HG03442 (cell line): ENCODE data around the gene PLXNB2.

Experiments used
- ATAC-seq: cut with Tn5 transposase; IDR thresholded peaks from one replicate; pipeline ENCODE4 v1.9.1; 2021; ENCODE audit warnings: mild to moderate bottlenecking, moderate library complexity; ENCODE audit not compliant: unreplicated experiment

PLXNB2 gene

DNA sequence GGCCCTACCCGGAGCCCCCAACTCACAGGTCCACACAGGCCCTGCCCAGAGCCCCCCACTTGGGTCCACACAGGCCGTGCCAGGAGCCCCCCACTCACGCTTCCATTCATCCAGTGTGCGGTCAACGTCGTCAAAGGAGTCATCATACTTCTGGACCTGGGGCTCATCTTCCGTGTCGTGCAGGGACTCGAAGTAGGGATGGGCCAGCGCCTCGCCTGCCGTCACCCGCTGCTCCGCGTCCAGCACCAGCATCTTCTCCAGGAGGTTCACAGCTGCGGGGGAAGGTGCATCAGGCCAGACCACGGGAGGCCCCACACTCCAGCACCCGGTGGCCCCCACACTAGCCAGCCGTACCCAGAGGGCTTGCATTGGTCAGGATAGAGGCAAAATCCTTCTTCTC lies 52.3 kb downstream of the PLXNB2 start:
- ATAC-seq, result no peak

DNA sequence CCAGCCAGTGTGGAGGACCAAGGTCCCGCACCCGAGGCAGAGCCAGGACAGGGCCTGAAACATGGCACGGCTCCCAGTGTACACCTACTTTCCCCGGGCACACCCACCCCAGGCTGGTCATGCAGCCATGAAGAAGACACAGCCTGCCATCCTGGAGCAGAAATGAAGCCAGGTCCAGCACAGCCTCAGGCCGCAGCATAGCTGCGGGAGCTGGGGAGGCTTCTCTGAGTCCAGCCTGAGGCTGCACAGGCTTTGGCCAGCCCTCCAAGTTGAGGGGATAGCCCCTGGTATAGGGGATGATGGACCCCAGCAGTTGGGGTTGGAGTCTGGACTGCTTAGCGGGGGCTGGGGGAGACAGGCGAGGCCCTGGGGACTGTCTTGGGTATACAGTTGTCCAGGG lies 53.5 kb downstream of the PLXNB2 start:
- ATAC-seq, result no peak

DNA sequence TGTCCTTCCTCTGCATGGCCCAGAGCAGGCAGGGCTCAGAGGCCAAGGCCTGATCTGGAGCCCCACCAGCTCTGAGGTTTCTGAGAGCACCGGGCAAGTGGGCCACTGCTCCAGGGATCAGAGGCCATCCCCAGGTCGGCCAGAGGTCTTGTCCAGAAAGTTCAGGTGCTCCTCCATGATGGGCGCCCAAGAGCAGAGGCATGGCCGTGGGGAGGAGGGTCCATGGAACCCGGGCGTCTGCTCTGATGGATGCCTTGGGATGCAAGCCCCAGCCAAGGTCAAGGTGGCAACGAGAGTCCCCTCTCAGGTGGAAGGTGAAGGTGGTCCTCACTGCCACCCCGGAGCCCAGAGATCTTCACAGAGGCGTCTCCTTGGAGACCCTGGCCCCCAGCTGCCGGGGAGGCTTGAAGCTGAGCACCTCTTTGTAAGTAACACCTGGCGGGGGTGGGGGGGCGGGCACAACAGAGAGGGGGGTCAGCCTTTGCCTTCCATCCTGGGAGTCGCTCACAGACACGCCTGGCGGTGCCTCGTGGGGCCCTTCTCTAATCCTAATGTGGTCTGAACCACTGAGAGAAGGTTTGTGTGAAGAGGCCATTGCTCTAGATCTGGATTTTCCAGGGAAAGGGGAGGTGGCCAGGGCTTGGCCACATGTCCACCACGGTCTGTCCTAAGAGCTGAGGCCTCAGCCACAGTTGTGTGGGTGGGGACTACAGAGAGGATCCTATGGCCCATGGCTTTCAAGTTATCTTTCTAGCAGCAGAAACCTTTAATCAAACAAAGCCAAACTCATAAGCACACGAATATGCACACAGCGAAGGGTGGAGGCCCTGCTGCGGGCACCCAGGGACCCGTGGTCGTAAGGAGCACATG lies 54.2 kb downstream of the PLXNB2 start:
- ATAC-seq, result no peak

- no peak for ATAC-seq
These were observed 55.1 kb downstream of the PLXNB2 start for GRCh38 chr22:50252082-50253045.

- no peak for ATAC-seq
These were observed 55.9 kb downstream of the PLXNB2 start for GRCh38 chr22:50251477-50252081.

GRCh38 chr22:50250555-50251476 lies 56.6 kb downstream of the PLXNB2 start, which contains the start of gene HDAC10:
Gene HDAC10 (minus strand): TSS chr22:50251265. CDS start chr22:50251032, 233 bp downstream.
- ATAC-seq, result peak; percentile 51

- ATAC-seq, result no peak
These were observed 57.2 kb downstream of the PLXNB2 start for GRCh38 chr22:50250249-50250554.

DNA sequence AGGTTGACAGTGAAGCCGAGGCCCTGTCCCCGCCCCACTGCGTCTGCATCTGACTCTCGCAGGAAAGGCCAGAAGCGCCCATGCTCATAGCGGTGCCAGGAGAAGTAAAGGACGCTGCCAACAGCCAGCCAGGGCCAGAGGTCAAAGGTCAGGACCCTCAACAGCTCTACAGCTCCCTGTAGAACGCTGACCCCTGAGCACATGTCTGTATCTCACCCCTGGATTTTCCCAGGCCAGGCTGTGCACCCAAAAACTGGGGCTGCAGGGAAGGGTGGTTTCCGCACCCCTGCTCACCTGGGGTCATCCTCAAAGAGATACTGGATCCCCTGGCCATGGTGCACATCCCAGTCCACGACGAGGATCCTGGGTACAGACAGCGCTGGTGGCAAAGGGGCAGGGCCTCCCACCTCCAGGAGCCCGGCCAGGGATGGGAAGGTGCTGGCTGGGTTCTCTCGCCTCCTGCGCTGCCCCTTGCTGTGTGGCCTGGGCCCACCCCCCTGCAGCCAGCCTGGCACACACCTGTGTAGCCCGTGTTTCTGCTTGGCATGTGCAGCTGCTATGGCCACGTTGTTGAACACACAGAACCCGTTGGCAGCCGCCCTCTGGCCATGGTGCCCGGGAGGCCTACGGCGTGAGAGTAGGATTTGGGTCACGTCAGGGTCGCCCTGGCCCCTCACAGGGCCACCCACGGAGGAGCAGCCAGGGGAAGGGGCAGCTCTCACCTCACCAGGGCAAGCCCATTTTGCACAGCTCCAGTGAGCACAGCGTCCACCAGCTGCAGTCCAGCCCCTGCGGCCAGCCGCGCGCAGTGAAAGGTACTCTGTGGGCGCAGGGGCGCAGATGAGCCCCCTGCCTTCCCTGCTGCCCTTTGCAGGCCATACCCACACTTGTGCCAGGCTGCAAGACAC lies 57.9 kb downstream of the PLXNB2 start:
- ATAC-seq, result no peak

DNA sequence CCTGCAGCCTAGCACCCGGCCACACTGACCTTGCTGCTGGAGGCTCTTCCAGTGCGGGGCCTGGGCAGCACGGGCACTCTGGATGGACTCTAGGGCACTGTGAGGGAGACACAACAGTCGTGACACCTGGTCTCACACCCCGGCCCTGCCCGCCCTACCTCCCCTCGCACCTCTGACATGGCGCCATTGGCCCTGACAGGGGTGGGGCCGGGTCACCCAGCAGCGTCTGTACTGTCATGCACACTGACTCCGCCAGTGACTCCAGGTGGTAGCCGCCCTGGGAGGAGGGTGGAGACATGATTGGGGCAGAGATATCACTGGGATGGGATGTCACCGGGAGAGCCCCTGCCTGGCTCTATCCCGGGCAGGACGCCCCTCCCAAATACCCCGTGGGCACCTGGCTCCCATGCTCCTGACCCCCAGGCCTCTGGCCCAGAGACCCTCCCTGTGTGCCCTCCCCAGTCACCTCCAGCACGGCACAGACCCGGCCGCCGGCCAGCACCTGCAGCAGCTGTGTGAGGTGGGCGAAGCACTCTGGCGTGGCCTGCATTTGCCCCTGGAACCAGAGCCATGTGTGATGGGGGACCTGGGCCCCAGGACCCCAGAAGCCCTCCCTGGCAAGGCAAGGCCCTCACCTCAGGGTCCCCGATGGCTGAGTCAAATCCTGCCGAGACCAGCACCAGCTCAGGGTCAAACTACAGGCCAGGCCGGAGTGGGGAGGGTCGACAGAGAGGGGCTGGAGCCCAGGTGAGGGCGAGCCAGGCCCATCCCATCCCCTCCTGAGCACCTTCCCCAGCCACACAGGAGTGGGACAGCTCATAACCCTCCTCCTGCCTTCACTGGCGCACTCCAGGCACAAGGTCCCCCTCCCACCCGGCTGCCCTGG lies 59.0 kb downstream of the PLXNB2 start:
- ATAC-seq, result no peak

DNA sequence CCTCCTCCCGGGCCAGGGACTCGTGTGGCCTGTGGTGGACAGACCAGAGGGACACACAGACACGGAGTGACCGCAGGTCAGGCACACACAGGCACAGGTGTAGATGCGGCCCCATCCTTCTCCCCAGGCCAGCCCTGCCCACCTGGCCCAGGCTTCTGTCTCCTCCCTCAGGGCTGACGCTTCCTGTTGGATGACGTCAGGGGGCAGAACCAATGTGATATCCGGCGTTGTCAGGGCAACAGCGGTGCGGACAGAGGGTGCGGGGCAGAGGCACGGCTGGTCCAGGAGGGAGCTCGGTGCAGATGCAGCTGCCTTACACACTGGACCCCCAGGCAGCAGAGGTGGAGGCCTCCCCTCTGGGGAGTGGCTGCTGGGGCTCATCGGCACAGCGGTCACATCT lies 59.7 kb downstream of the PLXNB2 start:
- ATAC-seq, result no peak

- no peak for ATAC-seq
These were observed 60.9 kb downstream of the PLXNB2 start for GRCh38 chr22:50246242-50247175.

- ATAC-seq, result no peak
These were observed 62.0 kb downstream of the PLXNB2 start for GRCh38 chr22:50245214-50246072.

DNA sequence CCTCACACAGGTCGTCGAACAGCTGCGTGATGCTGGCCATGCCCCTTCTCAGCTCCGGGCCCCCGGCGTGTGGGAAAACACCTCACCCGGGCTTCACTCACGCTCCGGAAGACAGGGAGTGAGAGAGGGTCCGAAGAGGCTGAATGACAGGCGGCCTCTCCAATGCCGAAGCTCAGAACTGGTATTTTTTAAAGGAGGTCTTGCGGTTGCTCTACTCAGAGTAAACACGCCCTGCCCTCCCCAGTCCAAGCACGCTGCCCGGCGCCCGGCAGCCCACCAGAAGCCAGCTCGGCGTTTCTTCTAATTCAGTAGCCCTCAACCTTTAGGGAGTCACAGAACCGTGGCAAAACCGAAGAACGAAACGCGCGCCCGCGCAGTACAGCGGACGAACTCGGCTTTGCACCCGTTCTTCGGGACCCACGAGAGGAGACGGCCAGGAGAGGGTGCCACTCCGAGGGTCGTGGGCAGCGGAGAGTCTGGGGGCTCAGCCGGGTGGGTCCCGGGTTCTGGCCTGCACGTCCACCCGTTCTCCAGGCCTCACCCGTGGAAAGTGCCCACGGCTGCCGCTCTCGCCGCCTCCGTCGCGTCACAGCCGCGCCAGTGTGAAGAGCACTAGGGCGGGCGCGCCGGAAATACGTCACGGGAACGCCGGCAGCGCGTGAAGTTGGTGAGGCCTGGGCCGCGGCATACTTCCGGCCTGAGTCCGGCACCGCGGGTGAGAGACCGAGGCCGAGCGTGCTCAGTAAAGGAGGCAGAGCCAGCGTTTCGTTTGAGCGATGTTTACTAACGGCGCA lies 62.8 kb downstream of the PLXNB2 start, which contains the start of gene TUBGCP6:
Gene TUBGCP6 (minus strand): TSS at position 604 of the 794 bp plus-strand sequence. CDS start 564 bp downstream, at position 40.
- peak; percentile 65 for ATAC-seq

GRCh38 chr22:50243685-50244419 lies 63.6 kb downstream of the PLXNB2 start:
- no peak for ATAC-seq
